AG04450 (cell line): ENCODE results near the gene DBH. TPM values are rescaled to one million over a fixed set of nuclear protein-coding genes. Genes with fewer than 3 reads are reported as not detected.

Experiments
- CTCF ChIA-PET: fragments of 300-600, 350-600 bp; formaldehyde crosslinking; extraction: SDS; loops from one replicate; lab custom pipeline; 2022; ENCODE audit warnings: antibody characterized with exemption, inconsistent platforms; lab: Charles Lee
- POLR2A ChIA-PET: fragments of 350-600 bp; formaldehyde crosslinking; extraction: SDS; loops from one replicate; lab custom pipeline; 2021; ENCODE audit warnings: antibody characterized with exemption, inconsistent platforms; lab: Yijun Ruan, JAX
- DNase-seq: peaks from one replicate; pipeline ENCODE4 v3.0.0-alpha.2; 2011; ENCODE audit warnings: low read depth, low spot score
- H3K27ac ChIP-seq: one replicate; pipeline ENCODE4 v1.5.1; 2012; ENCODE audit warnings: low read depth, low read length, control low read depth
- H3K27me3 ChIP-seq: one replicate; pipeline ENCODE4 v1.6.0; 2012; ENCODE audit warnings: low read length; ENCODE audit not compliant: control insufficient read depth, insufficient read depth
- H3K4me3 ChIP-seq: 2 replicates; pipeline ENCODE4 v1.5.1; 2011; ENCODE audit warnings: mild to moderate bottlenecking, low read depth, low read length, control low read depth
- H3K9me3 ChIP-seq: 2 replicates; pipeline ENCODE4 v1.5.1; 2012; ENCODE audit warnings: low read length; ENCODE audit not compliant: control insufficient read depth, insufficient read depth
- polyA plus RNA-seq: library from polyadenylated mRNA; depleted of rRNA; stranded (reverse); fragments of >200 nt; gene quantifications from 2 replicates; pipeline ENCODE4 v1.2.3, GENCODE V29; 2011
- TF ChIP-seq, protein P1 (sequence below): IDR thresholded peaks from 2 replicates; pipeline ENCODE4 v1.5.1; 2011; ENCODE audit warnings: low read depth, low read length, control low read depth, inconsistent platforms

DBH gene
- polyA plus RNA-seq, 1 experiment: not detected

DNA sequence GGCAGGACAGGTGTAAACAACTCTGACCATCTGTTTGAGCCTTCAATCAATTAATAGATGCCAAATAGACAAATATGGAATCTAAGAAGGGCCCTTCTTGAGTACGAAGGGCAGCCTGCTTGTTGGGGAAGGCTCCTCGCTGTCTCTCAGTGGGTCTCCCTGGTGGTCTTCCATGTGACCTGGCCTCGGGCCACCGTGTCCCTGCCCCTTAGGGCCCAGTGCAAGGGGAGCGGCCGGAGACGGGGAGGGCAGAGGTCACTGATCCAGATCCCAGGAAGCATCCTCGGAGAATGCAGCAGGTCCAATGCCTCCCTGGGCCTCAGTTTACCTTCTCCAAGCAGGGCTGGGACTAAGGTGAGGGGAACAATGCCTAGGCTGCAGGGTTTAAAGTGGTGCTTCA is 2.5 kb downstream of the DBH start:
- H3K9me3 ChIP-seq: no peaks in the 10 kb centered on the region
- TF ChIP-seq, protein P1, sequence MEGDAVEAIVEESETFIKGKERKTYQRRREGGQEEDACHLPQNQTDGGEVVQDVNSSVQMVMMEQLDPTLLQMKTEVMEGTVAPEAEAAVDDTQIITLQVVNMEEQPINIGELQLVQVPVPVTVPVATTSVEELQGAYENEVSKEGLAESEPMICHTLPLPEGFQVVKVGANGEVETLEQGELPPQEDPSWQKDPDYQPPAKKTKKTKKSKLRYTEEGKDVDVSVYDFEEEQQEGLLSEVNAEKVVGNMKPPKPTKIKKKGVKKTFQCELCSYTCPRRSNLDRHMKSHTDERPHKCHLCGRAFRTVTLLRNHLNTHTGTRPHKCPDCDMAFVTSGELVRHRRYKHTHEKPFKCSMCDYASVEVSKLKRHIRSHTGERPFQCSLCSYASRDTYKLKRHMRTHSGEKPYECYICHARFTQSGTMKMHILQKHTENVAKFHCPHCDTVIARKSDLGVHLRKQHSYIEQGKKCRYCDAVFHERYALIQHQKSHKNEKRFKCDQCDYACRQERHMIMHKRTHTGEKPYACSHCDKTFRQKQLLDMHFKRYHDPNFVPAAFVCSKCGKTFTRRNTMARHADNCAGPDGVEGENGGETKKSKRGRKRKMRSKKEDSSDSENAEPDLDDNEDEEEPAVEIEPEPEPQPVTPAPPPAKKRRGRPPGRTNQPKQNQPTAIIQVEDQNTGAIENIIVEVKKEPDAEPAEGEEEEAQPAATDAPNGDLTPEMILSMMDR: no peak
- ChIA-PET CTCF (no interaction called here), POLR2A (no interaction called here)
- H3K27ac ChIP-seq: no peak overlapping the region
- H3K27me3 ChIP-seq: peaks cover 42% of the 10 kb centered on the region
- H3K4me3 ChIP-seq: no peak overlapping the region
- DNase-seq: no peak

DNA sequence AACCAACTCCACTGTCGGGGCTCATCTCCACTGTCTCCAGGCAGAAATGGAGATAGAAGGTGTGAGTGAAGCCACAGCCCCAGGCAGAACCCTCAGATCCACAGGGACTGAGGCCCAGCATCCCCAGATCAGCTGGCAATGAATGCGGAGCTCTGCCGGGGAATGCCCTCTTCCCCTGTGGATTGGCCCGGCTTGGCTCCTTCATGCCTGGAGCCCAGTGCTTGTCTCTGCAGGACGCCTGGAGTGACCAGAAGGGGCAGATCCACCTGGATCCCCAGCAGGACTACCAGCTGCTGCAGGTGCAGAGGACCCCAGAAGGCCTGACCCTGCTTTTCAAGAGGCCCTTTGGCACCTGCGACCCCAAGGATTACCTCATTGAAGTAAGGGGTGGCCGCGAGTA is 3.5 kb downstream of the DBH start:
- H3K9me3 ChIP-seq: no peaks in the 10 kb centered on the region
- TF ChIP-seq, protein P1: no peak
- POLR2A ChIA-PET: no interaction called here
- CTCF ChIA-PET: no interaction called here
- DNase-seq: no peak
- H3K27ac ChIP-seq: no peak overlapping the region
- H3K27me3 ChIP-seq: peaks cover 35% of the 10 kb centered on the region
- no peak overlapping the region for H3K4me3 ChIP-seq

DNA sequence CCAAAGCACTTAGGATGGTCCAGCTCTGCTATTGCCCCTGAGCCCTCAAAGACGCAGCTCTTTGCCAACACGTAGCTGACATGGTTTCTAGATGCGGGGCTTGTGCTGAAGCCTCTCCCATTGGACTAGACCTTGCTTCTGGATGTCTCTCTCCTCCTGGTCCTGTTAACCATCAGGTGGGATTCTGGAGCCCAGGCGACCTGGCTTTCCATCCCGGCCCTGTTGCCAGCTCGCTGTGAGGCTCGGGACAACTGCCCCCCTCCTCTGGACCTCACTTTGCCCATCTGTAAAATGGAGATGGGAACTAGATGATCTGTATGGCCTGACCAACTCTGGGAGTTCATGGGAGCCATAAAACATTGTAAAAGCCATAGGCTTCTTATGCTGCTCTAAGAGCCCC is 4.0 kb downstream of the DBH start:
- Histone ChIP-seq H3K9me3 (no peaks in the 10 kb centered on the region), H3K27me3 (peaks cover 37% of the 10 kb centered on the region), H3K4me3 (no peak overlapping the region), H3K27ac (no peak overlapping the region)
- ChIA-PET POLR2A (no interaction called here), CTCF (no interaction called here)
- TF ChIP-seq, protein P1: no peak
- no peak for DNase-seq

DNA sequence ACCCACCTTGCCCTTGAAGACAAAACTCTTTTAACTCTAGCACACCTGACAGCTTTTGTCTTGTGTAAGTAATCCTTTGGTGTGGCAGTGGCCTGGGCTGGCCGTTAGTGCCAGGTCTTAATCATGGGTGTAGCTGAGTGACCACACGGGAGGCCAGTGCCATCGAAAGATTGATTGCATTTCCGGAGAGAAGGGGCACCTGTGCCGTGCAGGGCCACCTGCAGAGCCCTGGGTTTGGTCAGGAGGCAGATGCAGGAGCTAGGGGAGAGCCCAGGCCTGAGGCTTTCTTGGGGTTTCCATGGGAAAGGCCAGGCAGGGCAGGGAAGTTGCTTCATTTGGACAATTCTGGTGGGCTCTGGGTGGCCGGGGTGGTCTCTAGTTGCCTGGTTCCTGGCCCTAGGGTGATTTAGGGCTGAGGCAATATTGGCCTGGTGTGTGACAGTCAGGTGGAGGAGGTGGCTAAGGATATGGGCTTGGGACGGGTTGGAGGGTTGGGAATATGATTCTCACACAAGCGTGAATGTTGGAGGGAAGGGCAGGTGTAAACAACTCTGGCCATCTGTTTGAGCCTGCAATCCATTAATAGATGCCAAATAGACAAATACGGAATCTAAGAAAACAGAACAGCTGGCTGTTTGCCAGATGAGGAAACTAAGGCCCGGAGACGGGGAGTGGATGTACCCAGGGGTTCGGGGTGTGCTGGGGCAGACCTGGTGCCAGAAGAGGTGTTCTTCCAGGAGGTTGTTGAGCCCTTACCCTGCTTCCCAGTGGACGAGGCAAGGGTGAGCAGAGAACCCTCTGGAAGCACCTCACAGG is 4.6 kb downstream of the DBH start:
- CTCF ChIA-PET: no interaction called here
- TF ChIP-seq, protein P1: no peak
- no peaks in the 10 kb centered on the region for H3K9me3 ChIP-seq
- no peak overlapping the region for H3K27ac ChIP-seq
- POLR2A ChIA-PET: no interaction called here
- peaks cover 42% of the 10 kb centered on the region for H3K27me3 ChIP-seq
- no peak for DNase-seq
- H3K4me3 ChIP-seq: no peak overlapping the region

DNA sequence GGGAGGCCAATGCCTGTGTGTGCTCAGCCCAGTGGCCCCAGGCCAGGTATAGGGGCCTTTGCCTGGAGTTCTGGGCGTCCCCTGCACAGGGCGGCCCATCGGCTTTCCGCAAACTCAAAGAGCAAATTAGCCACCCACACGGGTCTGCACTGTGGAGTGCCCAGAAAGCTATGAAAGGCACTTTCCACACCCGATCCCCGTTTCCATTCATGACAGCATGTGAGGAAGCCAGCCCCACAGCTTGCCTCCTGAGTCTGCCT is 5.2 kb downstream of the DBH start:
- H3K27me3 ChIP-seq: peaks cover 43% of the 10 kb centered on the region

More for the DNA sequence above, 5.2 kb downstream of the DBH start:
- no peak overlapping the region for H3K27ac ChIP-seq
- TF ChIP-seq, protein P1: no peak
- H3K9me3 ChIP-seq: no peaks in the 10 kb centered on the region
- CTCF ChIA-PET: no interaction called here
- POLR2A ChIA-PET: no interaction called here
- H3K4me3 ChIP-seq: no peak overlapping the region
- no peak for DNase-seq
